Fibroblast of lung (primary cell): ENCODE data around the gene HRC.

Experiments
- CTCF ChIP-seq, 2 donors: IDR thresholded peaks in 1 of 2; conservative IDR thresholded peaks in 1 of 2; 1 replicate in 1 of 2; 2 replicates in 1 of 2; pipeline ENCODE4 v1.5.1; 2011 to 2012; ENCODE audit warnings: low read length in 2 of 2, control low read depth in 1 of 2, inconsistent platforms in 1 of 2, low read depth in 1 of 2, mild to moderate bottlenecking in 1 of 2
- EZH2 ChIP-seq: IDR thresholded peaks from 2 replicates; pipeline ENCODE4 v1.5.1; 2012; ENCODE audit warnings: low read length, control low read depth, mild to moderate bottlenecking; ENCODE audit errors: missing control alignments

DNA sequence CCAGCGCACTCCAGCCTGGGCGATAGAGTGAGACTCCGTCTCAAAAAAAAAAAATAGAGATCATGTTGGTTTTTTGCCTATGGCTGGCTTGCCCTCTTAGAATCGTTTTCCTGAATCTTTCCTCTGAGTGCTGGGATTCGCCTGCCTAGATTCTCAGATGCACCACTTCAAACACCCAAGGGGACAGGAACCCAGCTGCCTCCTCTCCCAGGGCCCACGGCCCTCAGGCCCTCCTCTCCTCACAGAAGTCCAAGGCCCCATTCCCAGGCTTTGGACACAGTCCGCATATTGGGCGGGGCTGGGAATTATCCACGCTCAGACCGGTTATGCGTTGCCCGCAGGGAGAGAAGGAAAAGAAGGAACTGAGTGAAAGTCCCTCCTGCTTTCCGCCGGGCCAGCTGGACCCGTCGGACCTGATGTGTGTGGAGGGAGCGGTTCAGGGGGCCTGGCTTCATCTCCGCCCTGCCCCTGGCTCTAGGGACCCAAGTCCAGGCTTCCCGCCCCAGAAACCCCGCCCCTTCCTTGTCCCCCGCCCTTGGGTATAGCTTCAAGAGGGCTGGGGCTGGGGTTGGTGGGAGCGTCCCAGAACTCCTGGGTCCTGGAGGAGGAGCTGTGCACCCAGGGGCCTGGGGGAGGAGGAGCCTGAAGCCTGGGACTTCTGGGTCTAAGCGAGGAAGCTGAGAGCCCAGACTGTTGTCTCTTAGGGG, 30.0 kb downstream of the HRC start:
- TF ChIP-seq CTCF (conservative IDR thresholded peaks at IDR 0.05 in 1 of 2, IDR thresholded peaks at IDR 0.05 in 1 of 2; ENCODE audit: low read depth in 1 of 2, low read length in 2 of 2) (no peak), EZH2 (no peak)
